Natural killer cell (primary cell): ENCODE results near the gene NABP2. TPM values are rescaled to one million over a fixed set of nuclear protein-coding genes. Genes with fewer than 3 reads are reported as not detected.

Experiments used
- ATAC-seq, 3 donors: fragments of 150-1000 bp in 2 of 3; fragments of 200-7000 bp in 1 of 3; cut with Tn5 transposase; 1 replicate in 1 of 3; 2 replicates in 2 of 3; pipeline ENCODE4 v1.10.0; 2021; ENCODE audit warnings: mild to moderate bottlenecking in 2 of 3, moderate library complexity in 2 of 3
- DNase-seq, 2 donors: peaks; one replicate each; pipeline versions ENCODE4 v3.0.0 to v3.0.0-alpha.2; 2013 to 2021; ENCODE audit warnings: mixed read lengths in 1 of 2
- H3K27ac ChIP-seq: one replicate; pipeline ENCODE4 v1.5.1; 2013; ENCODE audit warnings: mild to moderate bottlenecking, low read length
- H3K27me3 ChIP-seq: one replicate; pipeline ENCODE4 v1.6.1; 2013; ENCODE audit warnings: low read length; ENCODE audit not compliant: control insufficient read depth, insufficient read depth
- H3K36me3 ChIP-seq: one replicate; pipeline ENCODE4 v1.6.1; 2013; ENCODE audit warnings: low read length; ENCODE audit not compliant: control insufficient read depth, insufficient read depth
- H3K4me1 ChIP-seq: one replicate; pipeline ENCODE4 v1.6.1; 2013; ENCODE audit warnings: low read length; ENCODE audit not compliant: control insufficient read depth, insufficient read depth
- H3K4me3 ChIP-seq: one replicate; pipeline ENCODE4 v1.5.1; 2013; ENCODE audit warnings: low read length
- H3K9me3 ChIP-seq: one replicate; pipeline ENCODE4 v1.6.1; 2013; ENCODE audit warnings: low read length; ENCODE audit not compliant: control insufficient read depth, insufficient read depth
- H3K27ac Mint-ChIP-seq, 2 donors: one replicate each; pipeline ENCODE4 v1.8.0; 2022; ENCODE audit warnings: mild to moderate bottlenecking in 2 of 2, mixed read lengths in 2 of 2, moderate library complexity in 1 of 2
- H3K27me3 Mint-ChIP-seq, 2 donors: one replicate each; pipeline ENCODE4 v1.8.0; 2022; ENCODE audit warnings: low read depth in 2 of 2, mixed read lengths in 2 of 2
- H3K36me3 Mint-ChIP-seq: one replicate; pipeline ENCODE4 v1.8.0; 2022; ENCODE audit warnings: mixed read lengths
- H3K4me1 Mint-ChIP-seq, 2 donors: one replicate each; pipeline ENCODE4 v1.8.0; 2022; ENCODE audit warnings: mixed read lengths in 2 of 2
- H3K4me3 Mint-ChIP-seq: one replicate; pipeline ENCODE4 v1.8.0; 2022; ENCODE audit warnings: mild to moderate bottlenecking, moderate library complexity, mixed read lengths
- H3K9me3 Mint-ChIP-seq, 2 donors: one replicate each; pipeline ENCODE4 v1.8.0; 2022; ENCODE audit warnings: mixed read lengths in 2 of 2
- CTCF ChIP-seq: fragments of 200-600 bp; IDR thresholded peaks from one replicate; pipeline ENCODE4 v1.8.0; 2022; ENCODE audit warnings: antibody characterized with exemption
- WGBS: methylation state at CpG from one replicate; pipeline ENCODE4 v1.1.7; 2013; ENCODE audit warnings: missing lambda C conversion rate; ENCODE audit not compliant: insufficient coverage; 5-methylcytosine and 5-hydroxymethylcytosine counted together
- intact Hi-C: fragments of 100-400 bp; cut with micrococcal nuclease; formaldehyde crosslinking; loops from one replicate; pipeline ENCODE4 v1.14.2; 2022
- total RNA-seq, 4 donors: library from RNA; stranded (reverse); fragments of 120-200 nt in 1 of 4; gene quantifications; one replicate each; pipeline versions ENCODE4 v1.2.3 to v1.2.4, GENCODE V29; 2013 to 2022

Gene NABP2
- total RNA-seq: 10 to 100 TPM; 21.6 to 23.4 (median 22.6) TPM
- total RNA-seq (2013): 25.1 TPM

GRCh38 chr12:56224102-56224701 lies at the start of gene NABP2:
Gene NABP2 (plus strand): TSS chr12:56224342. CDS start chr12:56224857, 515 bp downstream.
- Histone ChIP-seq H3K36me3 (peaks cover 2% of the 10 kb centered on the region), H3K27ac (peak within 1 kb of the TSS; percentile 70), H3K9me3 (no peaks in the 10 kb centered on the region), H3K4me1 (peaks cover 47% of the 10 kb centered on the region), H3K27me3 (no peaks in the 10 kb centered on the region), H3K4me3 (peak within 1 kb of the TSS; percentile 56)
- peak; percentile 91 for TF ChIP-seq CTCF
- H3K27ac Mint-ChIP-seq: peak within 1 kb of the TSS; percentile 100
- DNase-seq (peak; percentile 85 to 96), ATAC-seq (peak; percentile 70 to 86 (median 79))
- peaks cover 48 to 53% of the 10 kb centered on the region in 2 donors for H3K4me1 Mint-ChIP-seq
- no peaks in the 10 kb centered on the region for H3K9me3 Mint-ChIP-seq
- H3K36me3 Mint-ChIP-seq: no peaks in the 10 kb centered on the region
- intact Hi-C loops: loop anchor here (5.0 to 10.0 kb wide), 3 partner anchors 33 to 252 kb away; partner anchors contain the start of genes ANKRD52, RAB5B and RPS26
- H3K27me3 Mint-ChIP-seq: no peaks in the 10 kb centered on the region
- H3K4me3 Mint-ChIP-seq: peak within 1 kb of the TSS; percentile 92
- 1% methylated on average over 41 of the region's 41 CpGs for WGBS

GRCh38 chr12:56178347-56178746 lies 45.8 kb upstream of the NABP2 start:
- H3K9me3 Mint-ChIP-seq: no peaks in the 10 kb centered on the region
- no peak overlapping the region for H3K27ac ChIP-seq
- no peaks in the 10 kb centered on the region for H3K27me3 ChIP-seq
- H3K4me1 ChIP-seq: no peaks in the 10 kb centered on the region
- DNase-seq (no peak), ATAC-seq (no peak)
- H3K27me3 Mint-ChIP-seq: no peaks in the 10 kb centered on the region
- no peak overlapping the region for H3K4me3 Mint-ChIP-seq
- no peaks in the 10 kb centered on the region for H3K4me1 Mint-ChIP-seq
- no peaks in the 10 kb centered on the region for H3K9me3 ChIP-seq
- peaks cover 65% of the 10 kb centered on the region for H3K36me3 ChIP-seq
- H3K27ac Mint-ChIP-seq: no peak overlapping the region
- peaks cover 34% of the 10 kb centered on the region for H3K36me3 Mint-ChIP-seq
- intact Hi-C loops: no loop called here
- H3K4me3 ChIP-seq: no peak overlapping the region
- 100% methylated on average over 3 of the region's 3 CpGs for WGBS
- TF ChIP-seq CTCF: no peak

DNA sequence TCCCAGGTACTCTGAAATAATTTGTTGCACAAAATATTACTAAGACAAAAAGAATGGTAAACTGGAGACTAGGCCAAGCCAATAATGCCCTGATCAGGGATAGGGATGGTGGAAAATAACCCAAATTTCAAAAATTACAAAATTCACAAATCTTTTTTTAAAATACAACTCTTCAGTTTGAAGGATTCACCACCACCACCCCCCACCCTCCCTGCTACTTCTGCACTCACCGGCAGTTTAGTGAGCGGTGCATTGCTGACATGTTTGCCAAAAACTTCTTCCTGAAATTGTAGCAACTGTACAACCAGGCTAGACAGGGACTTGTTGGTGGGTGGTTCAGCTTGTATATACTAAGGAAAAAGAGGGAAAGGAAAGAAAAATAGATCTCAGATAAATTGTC lies 37.2 kb upstream of the NABP2 start:
- TF ChIP-seq CTCF: no peak
- Mint-ChIP-seq H3K36me3 (peaks cover 17% of the 10 kb centered on the region), H3K27me3 (no peaks in the 10 kb centered on the region), H3K9me3 (no peaks in the 10 kb centered on the region), H3K4me3 (no peak overlapping the region), H3K27ac (peak overlapping the region; percentile 89 to 98), H3K4me1 (peaks cover 35 to 43% of the 10 kb centered on the region in 2 donors)
- ATAC-seq (no peak), DNase-seq (no peak)
- H3K4me1 ChIP-seq: peaks cover 27% of the 10 kb centered on the region
- no peaks in the 10 kb centered on the region for H3K27me3 ChIP-seq
- intact Hi-C loops: loop anchor here (10.0 kb wide), 1 partner anchor 452 kb away; no protein-coding TSS in a partner anchor
- H3K4me3 ChIP-seq: no peak overlapping the region
- no peaks in the 10 kb centered on the region for H3K9me3 ChIP-seq
- WGBS: no CpG with 5 or more reads among the region's 2 CpGs
- no peak overlapping the region for H3K27ac ChIP-seq
- peaks cover 28% of the 10 kb centered on the region for H3K36me3 ChIP-seq
